Dedifferentiated amniotic fluid mesenchymal stem cell (primary cell): ENCODE results near the gene PBX1.
"Not testable (repeated sequence)": the region's sequence is repeated elsewhere in the genome, so short reads cannot be mapped to it uniquely, and the experiment has no call there.

Experiments
- DNase-seq: peaks from one replicate; pipeline ENCODE4 v3.0.0-alpha.2; 2016; ENCODE audit errors: extremely low spot score

Gene PBX1

GRCh38 chr1:164558461-164559341 lies at the start of gene PBX1:
Gene PBX1, plus strand, starts transcription at chr1:164559184.
- peak; percentile 98 for DNase-seq

GRCh38 chr1:164510435-164510834 lies 48.5 kb upstream of the PBX1 start:
- no peak for DNase-seq

GRCh38 chr1:164511001-164511705 lies 47.8 kb upstream of the PBX1 start:
- DNase-seq, result peak; percentile 26

GRCh38 chr1:164515231-164515630 lies 43.8 kb upstream of the PBX1 start:
- DNase-seq, result no peak

- DNase-seq, result peak; percentile 33
Observed at GRCh38 chr1:164515711-164516331, 43.2 kb upstream of the PBX1 start.

- no peak for DNase-seq
Observed at GRCh38 chr1:164516591-164516990, 42.4 kb upstream of the PBX1 start.

GRCh38 chr1:164518692-164519332 lies 40.2 kb upstream of the PBX1 start:
- no peak for DNase-seq

- DNase-seq, result no peak
Observed at GRCh38 chr1:164519426-164519825, 39.6 kb upstream of the PBX1 start.

- no peak for DNase-seq
Observed at GRCh38 chr1:164524810-164525209, 34.2 kb upstream of the PBX1 start.

GRCh38 chr1:164534863-164535610 lies 23.9 kb upstream of the PBX1 start:
- DNase-seq, result no peak

GRCh38 chr1:164552463-164552988 lies 6.5 kb upstream of the PBX1 start:
- not testable (repeated sequence) for DNase-seq

- DNase-seq, result no peak
Observed at GRCh38 chr1:164557270-164557669, 1.7 kb upstream of the PBX1 start.

GRCh38 chr1:164559342-164560051 lies 513 bp downstream of the PBX1 start:
- DNase-seq, result no peak

GRCh38 chr1:164560121-164560541 lies 1.1 kb downstream of the PBX1 start:
- DNase-seq, result no peak

- no peak for DNase-seq
Observed at GRCh38 chr1:164560556-164560955, 1.6 kb downstream of the PBX1 start.

- no peak for DNase-seq
Observed at GRCh38 chr1:164561007-164561406, 2.0 kb downstream of the PBX1 start.

- DNase-seq, result no peak
Observed at GRCh38 chr1:164561472-164561871, 2.5 kb downstream of the PBX1 start.

- no peak for DNase-seq
Observed at GRCh38 chr1:164562061-164562460, 3.1 kb downstream of the PBX1 start.

- no peak for DNase-seq
Observed at GRCh38 chr1:164562511-164562910, 3.5 kb downstream of the PBX1 start.

GRCh38 chr1:164562947-164563520 lies 4.0 kb downstream of the PBX1 start:
- no peak for DNase-seq
